Left ventricle myocardium inferior (tissue), 1 donor: ENCODE measurements around the gene GAS2L1. TPM values are rescaled to one million over a fixed set of nuclear protein-coding genes. Genes with fewer than 3 reads are reported as not detected.
A peak's percentile ranks its signal among the peaks of the same experiment; 100 is the strongest.

Source experiments
- DNase-seq: peaks from one replicate; pipeline ENCODE4 v3.0.0-alpha.2; 2020
- H3K27ac ChIP-seq: fragments of 200-600 bp; replicated peaks from 2 replicates; pipeline ENCODE4 v1.8.0; 2021
- H3K27me3 ChIP-seq: fragments of 200-600 bp; 2 replicates; pipeline ENCODE4 v1.8.0; 2021; ENCODE audit warnings: low read depth
- H3K36me3 ChIP-seq: fragments of 200-600 bp; 2 replicates; pipeline ENCODE4 v1.8.0; 2021
- H3K4me1 ChIP-seq: fragments of 200-600 bp; 2 replicates; pipeline ENCODE4 v1.8.0; 2021
- H3K4me3 ChIP-seq: fragments of 200-600 bp; 2 replicates; pipeline ENCODE4 v1.8.0; 2021; ENCODE audit warnings: mild to moderate bottlenecking, moderate library complexity
- H3K9me3 ChIP-seq: fragments of 200-600 bp; replicated peaks from 2 replicates; pipeline ENCODE4 v1.8.0; 2021
- intact Hi-C: fragments of 100-400 bp; cut with micrococcal nuclease; formaldehyde crosslinking; loops from one replicate; pipeline ENCODE4 v1.11.0; 2022
- total RNA-seq: library from RNA; stranded (reverse); fragmentation: NEBNext Ultra II Directional; extraction: Animal tissue kit (Norgen Biotek cat#: 25700); gene quantifications from one replicate; pipeline ENCODE4 v1.2.1, GENCODE V29; 2021
- TF ChIP-seq, protein P1 (sequence below): fragments of 200-600 bp; IDR thresholded peaks from 2 replicates; pipeline ENCODE4 v1.8.0; 2021; ENCODE audit warnings: antibody characterized with exemption, mild to moderate bottlenecking, borderline replicate concordance
- donor health status: DM: no; HTN: yes; CAD: no; lungs with severe emphysema.

GAS2L1 gene
- total RNA-seq, 1 donor from 2014 or later, result 22.4 TPM

DNA sequence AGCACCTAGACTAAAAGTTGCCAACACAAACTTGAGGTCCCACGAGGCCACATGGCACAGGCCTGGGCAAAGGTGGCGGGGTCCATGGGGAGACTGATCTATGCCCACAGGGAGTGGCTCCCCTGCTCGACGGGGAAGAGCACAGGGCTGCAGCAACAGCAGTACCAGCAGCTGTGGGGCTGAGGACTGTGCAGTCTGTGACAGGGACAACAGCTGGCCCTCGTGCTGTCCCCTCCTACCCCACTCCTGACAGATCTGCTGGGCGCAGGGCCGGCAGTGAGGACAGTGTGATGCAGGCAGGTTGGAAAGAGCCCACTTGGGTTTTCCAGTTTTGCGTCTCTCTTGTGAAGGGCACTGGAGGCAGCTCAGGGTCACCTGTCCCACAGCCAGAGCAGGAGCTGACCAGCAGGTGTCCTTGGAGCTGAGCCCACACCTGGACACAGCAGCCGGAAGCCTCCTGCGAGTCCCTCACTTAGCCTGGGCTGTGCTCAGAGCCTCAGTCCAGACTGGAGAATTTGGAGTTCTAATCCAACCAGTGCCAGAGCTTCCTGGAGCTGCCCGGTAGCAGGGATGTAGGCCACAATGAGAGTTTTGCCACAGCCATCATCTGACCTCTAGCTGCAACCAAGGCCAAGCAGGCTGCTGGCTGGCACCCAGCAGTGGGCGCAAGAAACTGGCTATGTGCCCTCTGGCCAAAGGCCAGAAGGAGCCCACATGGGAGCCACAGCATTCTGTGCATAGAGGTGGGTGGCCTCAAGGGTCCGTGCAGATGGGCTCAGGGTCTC, 3.6 kb upstream of the GAS2L1 start:
- H3K4me3 ChIP-seq, result no peak overlapping the region
- DNase-seq, result no peak
- TF ChIP-seq, protein P1, sequence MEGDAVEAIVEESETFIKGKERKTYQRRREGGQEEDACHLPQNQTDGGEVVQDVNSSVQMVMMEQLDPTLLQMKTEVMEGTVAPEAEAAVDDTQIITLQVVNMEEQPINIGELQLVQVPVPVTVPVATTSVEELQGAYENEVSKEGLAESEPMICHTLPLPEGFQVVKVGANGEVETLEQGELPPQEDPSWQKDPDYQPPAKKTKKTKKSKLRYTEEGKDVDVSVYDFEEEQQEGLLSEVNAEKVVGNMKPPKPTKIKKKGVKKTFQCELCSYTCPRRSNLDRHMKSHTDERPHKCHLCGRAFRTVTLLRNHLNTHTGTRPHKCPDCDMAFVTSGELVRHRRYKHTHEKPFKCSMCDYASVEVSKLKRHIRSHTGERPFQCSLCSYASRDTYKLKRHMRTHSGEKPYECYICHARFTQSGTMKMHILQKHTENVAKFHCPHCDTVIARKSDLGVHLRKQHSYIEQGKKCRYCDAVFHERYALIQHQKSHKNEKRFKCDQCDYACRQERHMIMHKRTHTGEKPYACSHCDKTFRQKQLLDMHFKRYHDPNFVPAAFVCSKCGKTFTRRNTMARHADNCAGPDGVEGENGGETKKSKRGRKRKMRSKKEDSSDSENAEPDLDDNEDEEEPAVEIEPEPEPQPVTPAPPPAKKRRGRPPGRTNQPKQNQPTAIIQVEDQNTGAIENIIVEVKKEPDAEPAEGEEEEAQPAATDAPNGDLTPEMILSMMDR, result no peak
- peaks cover 33% of the 10 kb centered on the region for H3K36me3 ChIP-seq
- intact Hi-C loops, result no loop called here
- peaks cover 35% of the 10 kb centered on the region for H3K4me1 ChIP-seq
- no peaks in the 10 kb centered on the region for H3K9me3 ChIP-seq
- peak overlapping the region; percentile 48 for H3K27ac ChIP-seq
- no peaks in the 10 kb centered on the region for H3K27me3 ChIP-seq

DNA sequence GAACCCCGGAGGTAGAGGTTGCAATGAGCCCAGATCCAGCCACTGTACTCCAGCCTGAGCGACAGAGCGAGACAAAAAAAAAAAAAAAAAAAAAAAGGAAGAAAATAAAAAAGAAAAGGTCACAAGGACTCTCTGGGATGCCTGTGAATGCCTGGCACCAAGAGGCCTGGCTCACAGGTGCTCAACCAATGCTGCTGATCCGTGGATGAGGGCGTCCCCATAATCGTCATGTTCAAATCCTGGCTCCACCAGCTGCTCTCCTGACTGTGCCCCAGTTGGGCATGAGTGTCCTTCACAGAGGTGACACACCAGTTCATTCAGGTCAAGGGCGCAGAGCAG, 645 bp upstream of the GAS2L1 start:
- TF ChIP-seq, protein P1, result no peak
- H3K27ac ChIP-seq, result peak overlapping the region; percentile 97
- intact Hi-C loops, result no loop called here
- peaks cover 4% of the 10 kb centered on the region for H3K36me3 ChIP-seq
- H3K9me3 ChIP-seq, result no peaks in the 10 kb centered on the region
- H3K4me1 ChIP-seq, result peaks cover 64% of the 10 kb centered on the region
- H3K4me3 ChIP-seq, result peak overlapping the region; percentile 94
- no peaks in the 10 kb centered on the region for H3K27me3 ChIP-seq
- DNase-seq, result no peak

DNA sequence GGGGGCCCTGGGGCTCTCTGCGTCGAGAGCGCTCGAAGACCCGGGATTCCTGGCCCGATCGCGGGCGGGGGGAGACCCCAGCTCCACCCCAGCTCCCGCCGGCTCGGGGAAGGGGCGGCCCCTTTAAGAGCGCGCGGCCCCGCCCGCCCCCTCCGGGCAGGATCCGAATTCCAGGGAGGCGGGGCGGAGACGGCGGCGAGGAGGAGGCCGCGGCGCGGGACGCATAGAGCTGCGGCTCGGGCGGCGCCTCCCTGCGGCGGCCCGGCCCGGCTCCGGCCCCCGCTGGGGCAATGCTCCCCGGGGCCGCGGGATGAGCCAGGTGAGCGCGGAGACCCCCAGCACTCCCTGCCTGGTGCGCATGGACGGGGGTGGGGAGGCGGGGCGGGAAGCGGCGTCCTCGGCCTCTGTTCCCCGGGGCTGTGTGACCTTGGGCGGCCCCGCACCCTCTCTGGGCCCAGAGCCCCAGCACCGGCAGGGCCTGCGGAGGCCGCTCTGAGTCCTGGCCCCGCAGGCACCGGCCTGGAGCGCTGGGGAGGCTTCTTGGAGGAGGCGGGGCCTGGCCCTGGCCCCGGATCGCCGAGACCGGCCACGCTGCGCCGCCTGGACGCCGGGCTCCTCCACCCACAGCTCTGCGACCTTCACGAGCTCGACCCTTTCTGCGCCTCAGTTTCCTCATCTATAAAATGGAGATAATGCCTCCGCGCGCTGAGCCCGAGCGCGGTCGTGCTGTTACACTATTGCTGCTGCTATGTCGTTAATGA, 565 bp downstream of the GAS2L1 start:
- no peaks in the 10 kb centered on the region for H3K27me3 ChIP-seq
- DNase-seq, result peak; percentile 88
- H3K9me3 ChIP-seq, result no peaks in the 10 kb centered on the region
- peak overlapping the region; percentile 97 for H3K27ac ChIP-seq
- intact Hi-C loops, result no loop called here
- peak overlapping the region; percentile 94 for H3K4me3 ChIP-seq
- TF ChIP-seq, protein P1, result no peak
- H3K4me1 ChIP-seq, result peaks cover 76% of the 10 kb centered on the region
- no peaks in the 10 kb centered on the region for H3K36me3 ChIP-seq

DNA sequence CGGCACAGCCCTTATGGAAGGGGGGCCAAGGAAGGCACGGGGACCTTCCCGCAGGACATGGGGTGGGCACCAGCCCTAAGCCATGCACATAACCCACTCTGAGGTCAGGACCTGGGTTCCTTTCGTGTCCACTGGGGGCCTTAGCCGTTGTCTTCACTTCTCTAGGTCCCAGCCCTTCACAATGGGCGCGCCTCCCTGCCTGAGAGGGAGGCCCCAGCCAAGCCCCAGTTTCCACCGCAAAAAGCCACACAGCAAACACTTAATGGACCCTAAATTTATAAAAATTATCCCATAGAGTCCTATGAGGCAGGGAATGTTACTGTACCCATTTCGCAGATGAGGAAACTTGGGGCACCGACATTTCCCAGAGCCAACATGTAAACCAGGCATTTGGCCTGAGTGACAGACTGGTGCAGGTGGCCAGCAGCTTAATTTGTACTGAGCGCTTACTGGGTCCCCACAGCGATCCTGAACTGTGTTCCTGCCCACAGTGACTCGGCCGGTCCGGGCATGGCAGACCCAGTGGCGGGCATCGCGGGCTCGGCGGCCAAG, 1.2 kb downstream of the GAS2L1 start:
- no peaks in the 10 kb centered on the region for H3K27me3 ChIP-seq
- H3K27ac ChIP-seq, result peak overlapping the region; percentile 97
- DNase-seq, result no peak
- no peaks in the 10 kb centered on the region for H3K36me3 ChIP-seq
- TF ChIP-seq, protein P1, result no peak
- H3K9me3 ChIP-seq, result no peaks in the 10 kb centered on the region
- intact Hi-C loops, result no loop called here
- peaks cover 78% of the 10 kb centered on the region for H3K4me1 ChIP-seq
- H3K4me3 ChIP-seq, result peak overlapping the region; percentile 94

DNA sequence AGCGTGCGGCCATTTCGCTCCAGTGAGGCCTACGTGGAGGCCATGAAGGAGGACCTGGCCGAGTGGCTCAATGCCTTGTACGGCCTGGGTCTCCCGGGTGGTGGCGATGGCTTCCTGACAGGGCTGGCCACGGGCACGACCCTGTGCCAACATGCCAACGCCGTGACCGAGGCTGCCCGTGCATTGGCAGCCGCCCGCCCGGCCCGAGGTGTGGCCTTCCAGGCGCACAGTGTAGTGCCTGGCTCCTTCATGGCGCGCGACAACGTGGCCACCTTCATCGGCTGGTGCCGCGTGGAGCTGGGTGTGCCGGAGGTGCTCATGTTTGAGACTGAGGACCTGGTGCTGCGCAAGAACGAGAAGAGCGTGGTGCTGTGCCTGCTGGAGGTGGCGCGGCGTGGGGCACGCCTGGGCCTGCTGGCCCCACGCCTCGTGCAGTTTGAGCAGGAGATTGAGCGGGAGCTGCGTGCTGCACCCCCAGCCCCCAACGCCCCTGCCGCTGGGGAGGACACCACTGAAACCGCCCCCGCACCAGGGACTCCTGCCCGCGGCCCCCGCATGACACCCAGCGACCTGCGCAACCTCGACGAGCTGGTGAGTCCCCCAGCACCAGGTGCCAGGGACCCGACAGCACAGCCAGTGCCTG, 1.8 kb downstream of the GAS2L1 start:
- TF ChIP-seq, protein P1, result no peak
- Histone ChIP-seq H3K27ac (peak overlapping the region; percentile 97), H3K4me1 (peaks cover 78% of the 10 kb centered on the region), H3K9me3 (no peaks in the 10 kb centered on the region), H3K4me3 (peak overlapping the region; percentile 94), H3K27me3 (peaks cover under 1% of the 10 kb centered on the region), H3K36me3 (no peaks in the 10 kb centered on the region)
- DNase-seq, result no peak
- intact Hi-C loops, result no loop called here
